Stimulated activated CD4-positive, alpha-beta T cell treated with anti-CD3 and anti-CD28 coated beads, Interleukin-1b, Interleukin-23, amount 100 ng/mL, for 1 hour (primary cell): ENCODE data around the gene PI4K2A.

ENCODE experiments used
- DNase-seq, 2 donors: peaks; one replicate each; pipeline ENCODE4 v3.0.0-alpha.2; 2020; ENCODE audit warnings: low read depth in 2 of 2

Gene PI4K2A

DNA sequence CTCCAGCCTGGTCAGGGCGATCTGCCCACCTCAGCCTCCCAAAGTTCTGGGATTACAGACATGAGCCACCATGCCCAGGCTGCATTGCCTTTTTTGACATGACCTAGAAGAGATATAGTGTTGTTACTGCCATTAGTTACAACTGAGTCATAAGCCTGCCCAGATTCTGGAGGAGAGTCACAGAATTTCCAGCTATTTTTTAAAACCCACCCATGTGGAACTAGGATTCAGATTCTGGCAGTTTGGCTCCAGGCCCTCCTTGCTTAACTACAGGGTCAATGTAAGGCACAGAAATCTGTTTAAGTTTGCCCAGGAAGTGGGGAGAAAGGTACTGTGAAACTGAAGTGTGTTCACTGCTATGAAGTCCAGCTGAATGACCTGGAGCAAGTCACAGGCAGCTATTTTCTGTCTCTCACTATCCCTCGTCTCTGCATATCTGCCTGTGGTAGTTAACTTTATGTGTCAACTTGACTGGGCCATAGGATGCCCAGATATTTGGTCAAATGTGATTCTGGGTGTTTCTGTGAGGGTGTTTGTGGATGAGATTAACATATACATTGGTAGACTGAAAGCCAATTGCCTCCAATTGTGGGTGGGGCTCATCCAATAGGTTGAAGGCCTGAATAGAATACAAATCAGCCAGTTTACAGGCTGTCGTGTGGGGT, 64.7 kb downstream of the PI4K2A start:
- DNase-seq: no peak

DNA sequence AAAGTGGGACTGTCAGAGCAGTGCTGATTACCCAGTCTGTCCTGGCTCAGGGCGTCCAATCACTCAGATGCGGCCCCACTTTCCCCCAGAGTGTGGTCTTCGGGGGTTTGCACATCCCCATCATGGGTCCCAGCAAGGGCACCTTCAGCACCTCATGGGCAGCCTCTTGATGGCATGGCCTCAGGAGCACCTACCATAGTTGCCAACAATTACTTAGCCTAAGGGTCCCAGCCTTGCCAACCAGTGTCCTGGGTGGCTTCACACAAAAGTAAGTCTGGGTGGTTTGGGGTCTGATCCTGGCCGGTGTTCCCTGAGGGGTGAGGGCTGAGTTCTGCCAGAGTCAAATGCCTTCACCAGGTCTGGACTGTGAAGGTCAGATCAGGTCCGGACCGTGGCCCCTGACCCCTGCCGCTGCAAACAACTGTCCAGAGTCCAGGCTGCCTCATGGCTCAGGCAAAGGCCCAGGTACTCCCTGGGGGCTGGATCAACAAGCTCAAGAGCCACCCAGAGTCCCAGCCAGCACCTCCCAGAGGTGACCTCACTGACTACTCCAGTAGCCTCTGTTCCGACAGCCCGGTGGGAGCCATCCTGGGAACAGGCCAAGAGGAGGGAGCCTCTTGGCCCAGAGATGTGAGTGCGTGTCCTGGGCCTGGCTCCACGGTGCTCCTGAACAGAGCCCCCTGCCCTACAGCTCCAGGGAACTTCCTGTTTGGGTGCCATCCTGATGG, 66.8 kb downstream of the PI4K2A start:
- no peak for DNase-seq

DNA sequence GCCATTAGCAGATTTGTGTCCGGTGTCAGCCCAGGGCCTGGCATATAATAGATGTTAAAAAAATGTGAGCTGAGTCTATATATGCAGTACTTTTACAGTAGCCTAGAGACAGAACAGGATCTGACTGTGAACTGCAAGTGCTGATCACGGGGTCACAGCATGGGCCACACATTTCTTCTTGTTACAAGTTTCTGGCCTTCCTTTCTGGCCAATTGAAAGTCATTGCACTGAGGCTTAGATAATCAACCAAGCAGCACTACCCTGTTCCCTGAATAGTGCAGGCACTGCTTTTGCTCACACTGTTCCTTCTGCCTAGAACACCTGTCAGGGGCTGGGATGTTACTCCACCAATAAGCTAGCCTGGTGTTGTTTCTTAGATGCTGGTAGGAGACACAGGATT, 67.7 kb downstream of the PI4K2A start:
- DNase-seq: no peak

DNA sequence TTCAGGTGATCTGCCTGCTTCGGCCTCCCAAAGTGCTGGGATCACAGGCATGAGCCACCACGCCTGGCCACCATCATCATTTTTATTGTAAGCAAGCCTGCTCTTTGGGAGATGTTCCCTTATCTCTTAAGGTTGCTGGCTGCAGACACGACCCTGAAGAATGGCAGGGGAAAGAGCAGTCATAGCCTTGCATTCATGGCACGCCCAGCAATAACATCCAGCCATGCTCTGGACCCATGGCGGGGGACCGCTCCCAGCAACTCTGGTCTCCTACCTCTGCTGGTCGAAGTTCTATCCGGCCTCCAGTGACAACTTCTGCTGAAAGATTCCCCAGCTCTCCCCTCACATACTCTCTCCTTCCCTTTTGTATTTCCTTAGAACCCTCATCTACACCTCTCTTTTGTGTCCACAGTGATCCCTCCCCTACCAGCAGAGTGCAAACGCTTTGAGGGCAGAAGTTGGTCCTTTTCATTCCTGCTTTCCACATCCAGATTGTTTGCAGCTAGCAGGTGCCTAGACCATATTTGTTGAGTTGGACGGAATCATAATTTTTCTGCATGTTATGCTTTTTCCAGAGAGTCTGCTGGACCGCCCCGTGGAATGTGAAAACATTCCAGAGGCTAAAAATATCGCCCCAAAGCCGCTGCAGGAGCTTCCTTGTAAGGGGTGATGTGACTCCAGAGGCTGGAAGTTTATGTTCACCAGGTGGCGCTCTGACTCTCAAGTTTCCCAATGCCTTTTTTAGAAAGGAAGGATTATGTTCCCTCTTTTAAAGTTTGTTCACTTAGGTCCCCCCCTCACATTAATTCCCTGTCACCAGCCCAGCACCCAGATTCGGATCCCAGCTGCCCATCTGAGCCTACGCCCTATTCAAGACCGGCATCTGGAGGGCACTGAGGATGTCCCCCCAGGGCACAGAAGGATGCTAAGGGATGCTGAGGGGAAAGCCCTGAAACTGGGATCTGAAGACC, 68.8 kb downstream of the PI4K2A start:
- DNase-seq: no peak

DNA sequence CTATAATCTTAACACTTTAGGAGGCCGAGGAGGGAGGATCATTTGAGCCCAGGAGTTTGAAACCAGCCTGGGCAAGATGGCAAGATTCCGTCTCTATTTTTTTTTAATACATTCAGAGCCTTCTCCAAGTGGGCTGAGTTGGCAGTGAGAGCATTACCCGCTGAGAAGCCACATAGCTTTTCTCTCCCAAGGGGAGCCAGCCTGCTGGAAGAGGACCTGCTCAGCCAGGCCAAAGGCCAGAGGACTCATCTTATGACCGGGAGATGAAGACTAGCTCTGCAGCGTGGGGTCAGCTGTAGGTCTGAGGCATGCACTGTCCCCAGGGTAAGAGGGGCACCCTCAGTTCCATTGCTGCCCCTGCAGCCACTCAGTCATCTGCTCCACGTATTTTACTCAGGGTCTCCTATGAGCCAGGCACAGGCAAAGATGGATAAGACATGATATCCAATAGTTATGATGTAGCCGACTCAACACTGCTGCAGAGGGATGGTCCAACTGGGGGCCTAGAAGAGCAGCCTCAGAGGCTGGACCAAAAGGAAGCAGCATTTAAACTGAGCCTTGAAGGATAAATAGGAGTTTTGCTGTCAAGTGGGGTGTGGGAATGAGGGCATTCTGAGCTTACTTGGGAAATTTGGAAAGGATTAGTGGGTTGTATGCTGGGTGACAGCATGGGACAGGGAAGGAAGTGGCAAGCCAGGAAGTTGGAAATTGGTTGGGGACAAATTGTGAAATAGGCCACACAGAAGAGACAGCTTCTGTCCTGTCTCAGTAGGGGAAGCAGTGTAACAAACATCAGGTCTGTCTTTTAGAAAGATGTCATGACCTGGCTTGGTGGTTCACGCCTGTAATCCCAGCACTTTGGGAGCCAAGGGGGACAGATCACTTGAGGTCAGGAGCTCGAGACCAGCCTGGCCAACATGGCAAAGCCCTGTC, 71.4 kb downstream of the PI4K2A start:
- DNase-seq: no peak

DNA sequence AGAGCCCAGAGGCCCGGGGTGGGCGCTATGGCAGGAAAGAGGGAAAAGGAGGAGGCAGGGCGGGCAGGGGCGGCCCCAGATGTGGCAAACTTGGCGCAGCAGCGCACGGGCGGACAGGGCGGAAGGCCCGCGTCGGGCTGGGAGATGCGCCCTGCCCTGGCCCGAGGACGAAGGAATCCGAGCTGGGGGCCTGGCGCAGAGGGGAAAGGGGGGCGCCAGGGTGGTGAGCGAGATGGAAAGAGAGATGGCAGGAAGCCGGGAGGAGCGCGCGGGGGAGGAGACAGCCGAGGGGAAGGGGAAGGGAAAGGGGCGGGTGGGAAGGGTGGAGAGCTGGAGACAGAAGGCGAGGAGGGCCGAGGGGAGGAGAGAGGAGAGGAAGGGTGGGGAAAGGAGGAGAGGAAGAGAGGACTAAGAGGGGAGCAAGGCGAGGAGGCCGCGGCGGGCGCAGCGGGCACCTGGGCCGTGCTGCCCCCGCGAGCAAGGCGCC, 72.9 kb downstream of the PI4K2A start, which contains the start of gene MARVELD1:
Gene MARVELD1 (plus strand): TSS at position 392 of the 487 bp plus-strand sequence. CDS start 147 bp downstream, outside the sequence.
- no peak for DNase-seq

DNA sequence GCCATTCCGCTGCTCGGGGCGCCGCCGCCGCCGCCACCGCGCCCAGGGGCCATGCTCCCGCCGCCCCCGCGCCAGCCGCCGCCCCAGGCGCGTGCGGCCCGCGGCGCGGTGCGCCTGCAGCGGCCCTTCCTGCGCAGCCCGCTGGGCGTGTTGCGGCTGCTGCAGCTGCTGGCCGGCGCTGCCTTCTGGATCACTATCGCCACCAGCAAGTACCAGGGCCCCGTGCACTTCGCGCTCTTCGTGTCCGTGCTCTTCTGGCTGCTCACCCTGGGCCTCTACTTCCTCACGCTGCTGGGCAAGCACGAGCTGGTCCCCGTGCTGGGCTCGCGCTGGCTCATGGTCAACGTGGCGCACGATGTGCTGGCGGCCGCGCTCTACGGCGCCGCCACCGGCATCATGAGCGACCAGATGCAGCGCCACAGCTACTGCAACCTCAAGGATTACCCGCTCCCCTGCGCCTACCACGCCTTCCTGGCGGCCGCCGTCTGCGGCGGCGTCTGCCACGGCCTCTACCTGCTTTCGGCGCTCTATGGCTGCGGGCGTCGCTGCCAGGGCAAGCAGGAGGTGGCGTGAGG, 73.4 kb downstream of the PI4K2A start:
- DNase-seq: peak; percentile 18 to 26

DNA sequence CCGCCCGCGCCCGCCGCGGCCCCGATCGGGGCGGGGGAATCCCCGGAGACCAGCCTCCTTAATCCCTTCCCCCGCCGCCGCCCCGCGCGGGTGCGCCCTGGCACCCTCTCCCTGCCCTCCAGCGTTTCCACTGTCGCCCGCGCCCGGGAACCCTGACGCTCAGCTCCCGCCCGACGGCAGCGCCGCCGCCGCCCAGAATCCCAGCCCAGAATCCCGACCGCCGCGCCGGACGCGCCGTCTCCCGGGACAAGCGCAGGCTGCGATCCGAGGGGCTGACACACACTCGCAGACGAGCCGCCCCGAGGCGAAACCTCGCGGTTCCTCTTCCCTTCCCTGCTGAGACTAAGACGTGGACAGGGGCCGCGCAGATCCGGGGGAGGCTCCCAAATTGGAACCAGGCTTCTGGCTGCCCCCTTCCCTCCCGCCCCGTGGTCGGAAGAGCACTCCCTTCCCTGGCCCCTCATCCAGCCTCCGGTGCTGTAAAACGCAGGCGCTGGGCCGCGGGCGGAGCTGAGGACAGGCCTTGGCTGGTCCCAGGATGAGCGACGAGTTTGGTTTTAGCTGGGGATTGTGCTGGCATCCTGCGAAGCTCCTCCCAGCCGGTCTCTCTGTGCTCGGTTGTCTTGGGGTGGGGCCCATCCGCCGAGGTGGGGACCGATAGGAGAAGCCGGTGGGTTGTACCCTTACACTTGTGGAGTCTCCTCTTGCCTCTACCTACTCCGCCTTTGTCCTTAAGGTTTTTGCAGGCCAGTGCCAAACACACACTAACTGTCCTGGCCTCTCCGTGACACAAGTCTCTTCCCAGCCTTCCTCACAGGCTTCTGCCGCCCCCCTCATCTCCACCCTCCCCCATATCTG, 74.2 kb downstream of the PI4K2A start:
- no peak for DNase-seq

DNA sequence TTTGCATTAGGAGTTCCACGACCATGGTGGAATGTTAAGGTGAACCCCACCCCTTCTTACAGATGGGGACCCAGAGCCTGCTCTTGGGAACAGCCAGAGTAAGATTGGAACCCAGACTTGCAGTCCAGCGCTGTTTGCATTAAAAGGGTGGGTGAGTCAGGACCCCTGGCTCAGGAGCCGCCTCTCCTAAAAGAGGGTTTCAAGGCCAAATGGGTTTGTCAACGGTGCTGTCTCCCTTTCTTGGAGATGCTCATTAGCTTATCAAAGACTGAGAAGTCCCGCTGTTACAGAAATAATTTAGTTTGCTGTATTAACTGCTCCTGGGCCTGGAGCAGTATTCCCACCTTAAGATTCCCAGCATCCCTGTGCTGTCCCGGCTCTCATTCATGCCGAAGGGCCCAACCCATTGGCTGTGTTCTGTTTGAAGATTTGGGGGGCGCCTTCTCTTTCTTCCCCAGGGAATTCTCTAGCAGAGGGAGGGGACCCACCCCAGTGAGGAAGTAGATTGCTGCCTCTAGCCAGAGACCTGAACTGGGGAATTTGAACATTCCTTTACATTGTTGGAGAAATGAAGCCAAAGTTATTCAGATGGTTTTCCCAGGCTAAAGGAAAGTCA, 74.9 kb downstream of the PI4K2A start:
- no peak for DNase-seq

DNA sequence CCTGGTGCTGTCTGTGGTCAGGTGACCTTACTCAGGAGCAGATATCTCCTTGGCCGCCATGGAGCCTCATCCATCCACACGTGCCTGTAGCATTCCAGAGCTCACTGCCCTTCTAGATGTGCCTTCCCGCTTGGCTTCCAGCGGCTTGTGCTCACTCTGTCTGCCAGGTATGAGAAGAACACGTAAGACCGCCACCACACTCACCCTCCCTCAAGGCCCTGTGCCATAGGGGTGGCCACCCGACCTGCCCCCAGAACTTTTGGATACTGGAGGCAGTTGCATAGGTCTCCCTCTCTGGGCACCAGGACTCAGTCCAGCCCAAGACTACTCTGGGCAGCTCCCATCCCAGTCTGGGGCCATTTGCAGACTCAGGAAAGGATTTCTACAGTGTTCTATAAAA, 77.2 kb downstream of the PI4K2A start:
- no peak for DNase-seq

DNA sequence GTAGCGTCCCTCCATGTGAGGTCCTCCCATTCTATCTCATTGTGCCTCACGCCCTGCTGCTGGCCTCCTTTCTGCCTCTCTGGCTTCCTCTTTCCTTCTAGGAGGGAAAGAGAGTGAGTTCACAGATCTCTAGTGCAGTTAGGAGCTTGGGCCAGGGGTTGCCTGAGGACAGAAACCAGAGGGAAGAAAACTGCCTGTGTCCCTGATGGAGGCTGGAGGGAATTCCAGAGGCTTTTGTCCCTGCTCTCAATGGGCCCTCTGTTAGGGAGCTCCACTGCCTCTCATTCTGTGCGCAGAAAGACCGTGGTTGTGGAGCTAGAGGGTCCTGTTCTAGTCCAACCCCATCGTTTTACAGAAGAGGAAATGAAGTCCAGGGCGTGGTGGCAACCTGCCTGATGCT, 77.7 kb downstream of the PI4K2A start:
- DNase-seq: no peak

DNA sequence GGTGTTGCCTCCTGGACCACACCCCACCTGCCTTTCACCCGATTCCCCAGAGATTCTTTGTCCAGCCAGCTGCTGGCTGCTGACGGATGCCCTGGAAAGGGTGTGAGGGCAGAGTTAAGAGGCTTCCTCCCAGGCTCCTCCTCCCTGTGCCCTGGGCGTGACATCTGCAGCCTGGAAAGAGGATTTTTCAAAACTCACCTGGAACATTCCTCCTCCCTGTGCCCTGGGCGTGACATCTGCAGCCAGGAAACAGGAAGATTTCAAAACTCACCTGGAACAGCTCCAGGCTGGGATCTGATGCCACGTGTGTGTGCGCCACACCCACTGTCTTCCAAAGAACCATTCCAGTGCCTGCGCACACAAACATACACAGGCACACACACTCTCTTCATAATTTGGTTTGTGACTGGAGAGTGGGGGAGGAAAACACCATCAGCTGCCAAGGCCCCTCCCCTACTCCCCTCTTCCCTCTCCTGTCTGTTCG, 78.2 kb downstream of the PI4K2A start:
- no peak for DNase-seq

DNA sequence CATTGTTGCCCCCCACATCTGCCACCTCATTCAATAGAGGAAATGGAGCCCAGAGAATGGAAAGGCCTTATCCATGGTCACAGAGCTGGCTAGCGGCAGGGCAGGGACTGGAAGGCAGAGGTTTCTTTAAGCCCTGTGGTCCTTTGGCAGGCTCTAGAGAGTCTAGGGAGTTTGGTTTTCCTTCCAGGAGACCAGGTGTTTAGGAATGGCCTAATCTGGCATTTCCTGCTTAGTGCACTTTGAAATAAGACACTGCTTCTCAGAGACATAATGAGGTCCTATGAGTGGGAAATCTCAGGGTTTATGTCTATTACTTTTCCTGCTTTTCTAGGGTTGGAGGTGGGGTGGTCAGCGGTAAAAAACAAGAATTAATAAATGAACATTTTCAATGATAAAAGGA, 79.1 kb downstream of the PI4K2A start:
- no peak for DNase-seq

DNA sequence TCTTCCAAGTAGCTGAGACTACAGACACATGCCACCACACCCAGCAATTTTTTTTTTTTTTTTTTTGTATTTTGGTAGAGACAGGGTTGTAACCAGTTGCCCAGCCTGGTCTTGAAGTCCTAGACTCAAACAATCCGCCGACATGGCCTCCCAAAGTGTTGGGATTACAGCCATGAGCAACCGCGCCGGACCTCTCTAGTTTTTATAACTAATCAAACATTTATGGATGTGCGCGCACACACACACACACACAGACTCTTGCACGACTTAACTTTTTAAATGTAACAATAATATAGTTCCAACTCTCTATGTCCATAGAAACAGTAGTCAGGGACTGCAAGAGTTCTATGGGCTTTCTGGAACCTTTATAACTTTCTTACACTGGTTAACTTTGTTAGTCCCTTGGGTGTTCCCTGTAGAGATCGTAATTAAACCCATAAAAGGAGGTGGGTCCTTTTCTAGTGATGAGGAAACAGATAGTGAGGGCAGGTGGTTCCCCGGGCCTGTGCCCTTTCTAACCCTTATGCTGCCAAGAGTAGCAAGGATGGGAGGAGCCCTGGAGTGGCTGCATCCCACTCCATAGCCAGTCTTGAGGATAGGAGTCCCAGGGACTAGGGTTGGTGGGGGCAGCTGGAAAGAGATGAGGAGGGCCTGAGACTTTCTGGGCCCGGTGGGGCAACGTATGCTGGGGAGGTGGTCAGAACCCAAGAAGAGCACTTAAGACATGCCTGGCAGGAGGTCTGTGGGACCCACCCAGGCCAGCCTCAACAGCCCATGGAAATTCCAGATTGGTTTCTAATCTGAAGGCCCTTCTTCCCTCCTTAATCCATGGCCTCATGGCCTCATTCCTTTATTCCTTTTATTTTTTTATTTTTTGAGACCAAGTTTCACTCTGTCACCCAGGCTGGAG, 81.7 kb downstream of the PI4K2A start:
- DNase-seq: no peak

DNA sequence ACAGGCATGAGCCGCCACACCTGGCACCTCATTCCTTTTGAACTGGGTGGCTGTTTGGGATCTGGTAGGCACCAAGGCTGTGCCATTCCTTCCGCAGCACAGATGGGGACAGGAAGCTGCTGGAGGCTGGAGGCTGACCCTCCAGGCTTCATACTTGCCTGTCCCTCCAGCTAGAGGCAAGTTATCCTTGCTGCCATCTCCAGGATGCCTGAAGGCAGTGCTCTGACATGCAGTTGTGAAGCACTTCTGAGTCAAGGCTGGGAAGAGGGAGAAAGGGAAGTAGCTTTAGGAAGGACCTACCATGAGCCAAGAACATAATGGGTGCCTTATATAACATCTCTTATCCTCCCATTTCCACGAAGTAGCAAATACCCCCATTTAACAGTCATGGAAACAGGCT, 82.5 kb downstream of the PI4K2A start:
- DNase-seq: no peak

DNA sequence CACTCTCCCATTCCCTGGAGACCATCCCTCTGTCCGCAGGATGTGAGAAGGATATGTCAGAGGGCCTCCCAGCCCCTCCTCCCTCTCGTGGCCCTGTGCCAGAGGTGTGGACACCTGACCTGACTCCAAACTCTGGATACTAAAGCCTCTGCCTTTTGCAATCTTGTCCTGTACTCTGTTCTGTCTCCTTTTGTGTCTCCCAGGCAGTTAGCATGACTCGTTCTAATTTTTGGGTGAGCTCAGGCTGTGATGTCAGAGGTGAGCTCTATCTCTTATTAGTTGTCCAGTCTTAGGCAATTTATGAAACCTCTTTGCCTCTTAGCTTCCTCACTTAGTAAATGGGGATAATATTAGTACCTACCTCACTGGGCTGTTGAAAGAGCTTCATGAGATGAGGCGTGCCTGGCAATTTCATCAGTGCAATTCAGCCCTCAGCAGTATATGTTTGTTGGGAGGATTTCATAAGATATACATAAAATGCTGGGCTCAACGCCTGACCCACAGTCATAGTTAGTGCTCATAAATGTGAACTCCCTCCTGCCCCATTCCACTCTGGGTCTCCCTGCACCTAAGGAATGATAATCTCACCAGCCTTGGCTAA, 84.0 kb downstream of the PI4K2A start:
- no peak for DNase-seq
